Measurements from ENCODE around the gene FOXR1.

FOXR1 gene

GRCh38 chr11:118971646-118972045, at the start of gene FOXR1:
Gene FOXR1 (plus strand): TSS chr11:118971761. CDS start chr11:118971932, 171 bp downstream.
- DNase-seq (ENCODE audit: low read depth in 3 of 3): no peak

GRCh38 chr11:118921929-118922744, 49.4 kb upstream of the FOXR1 start:
- DNase-seq (ENCODE audit: low read depth in 3 of 3): no peak

DNA sequence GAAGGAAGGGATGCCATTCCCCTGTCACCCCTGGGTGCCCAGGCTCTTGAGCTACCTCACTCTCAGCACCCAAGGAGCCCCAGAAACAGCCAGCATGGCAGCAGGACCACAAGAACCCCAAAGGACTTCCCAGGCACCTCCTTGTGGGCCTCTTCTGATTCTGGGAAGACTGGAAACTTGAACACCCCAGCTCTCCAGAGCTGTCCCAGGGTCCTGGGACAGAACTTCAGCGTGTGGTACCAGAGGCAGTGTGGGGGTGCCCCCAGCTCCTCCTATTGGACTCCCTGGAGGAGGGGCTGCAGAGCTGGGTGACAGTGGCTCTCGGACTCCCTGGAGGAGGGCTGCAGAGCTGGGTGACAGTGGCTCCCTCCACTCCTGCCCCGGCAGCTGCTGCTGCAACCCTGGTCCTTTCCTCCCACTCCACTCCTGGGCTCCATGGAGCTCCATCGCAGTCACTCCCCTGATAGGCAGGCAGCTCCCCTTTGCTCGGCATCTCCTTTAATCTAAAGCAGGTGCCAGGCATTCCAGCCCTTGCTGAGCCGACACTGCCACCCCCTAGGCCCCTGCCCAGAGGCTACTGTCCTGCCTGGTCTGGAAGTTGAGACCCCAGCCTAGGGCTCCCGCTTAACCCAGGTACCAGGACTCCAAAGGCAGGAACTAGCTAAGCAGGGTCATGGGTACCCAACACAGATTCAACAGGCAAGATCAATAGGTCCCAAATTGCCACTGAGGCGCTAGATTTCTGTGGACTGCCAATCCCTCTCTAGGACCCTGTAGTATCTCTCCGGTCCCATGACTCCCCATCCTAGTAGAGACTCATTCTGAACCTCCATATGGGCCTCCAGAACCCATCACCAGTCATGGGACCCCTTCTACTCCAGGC, 48.6 kb upstream of the FOXR1 start:
- no peak for DNase-seq (ENCODE audit: low read depth in 3 of 3)

GRCh38 chr11:118923721-118924587, 47.6 kb upstream of the FOXR1 start:
- no peak for DNase-seq (ENCODE audit: low read depth in 3 of 3)

- DNase-seq (ENCODE audit: low read depth in 3 of 3): no peak
Observed at GRCh38 chr11:118924591-118925585, 46.7 kb upstream of the FOXR1 start.

DNA sequence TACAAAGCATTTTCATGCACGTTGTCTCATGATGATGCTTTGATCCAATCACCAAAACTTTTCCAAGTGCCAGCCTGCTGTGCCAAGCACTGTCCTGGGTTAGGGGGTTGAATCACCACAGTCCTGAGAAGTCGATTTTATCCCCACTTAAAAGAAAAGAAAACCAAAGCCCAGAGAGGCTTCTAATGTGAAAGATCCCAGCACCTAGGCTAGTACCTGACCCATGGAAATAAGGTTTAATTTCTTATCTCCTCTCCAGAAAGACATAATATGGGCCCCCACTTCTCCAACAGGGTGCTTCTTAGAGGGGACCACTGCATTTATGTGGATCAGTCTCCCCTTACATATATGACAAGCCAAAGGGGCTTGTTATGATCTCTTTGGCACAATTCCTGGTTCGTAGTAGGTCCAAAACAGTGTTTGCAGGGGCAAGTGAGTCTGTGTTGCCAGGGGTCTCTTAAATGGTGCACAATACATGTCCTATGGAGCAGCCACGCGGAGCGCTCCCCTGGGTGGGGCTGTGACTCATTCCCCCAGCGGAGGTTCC, 43.9 kb upstream of the FOXR1 start:
- no peak for DNase-seq (ENCODE audit: low read depth in 3 of 3)

DNA sequence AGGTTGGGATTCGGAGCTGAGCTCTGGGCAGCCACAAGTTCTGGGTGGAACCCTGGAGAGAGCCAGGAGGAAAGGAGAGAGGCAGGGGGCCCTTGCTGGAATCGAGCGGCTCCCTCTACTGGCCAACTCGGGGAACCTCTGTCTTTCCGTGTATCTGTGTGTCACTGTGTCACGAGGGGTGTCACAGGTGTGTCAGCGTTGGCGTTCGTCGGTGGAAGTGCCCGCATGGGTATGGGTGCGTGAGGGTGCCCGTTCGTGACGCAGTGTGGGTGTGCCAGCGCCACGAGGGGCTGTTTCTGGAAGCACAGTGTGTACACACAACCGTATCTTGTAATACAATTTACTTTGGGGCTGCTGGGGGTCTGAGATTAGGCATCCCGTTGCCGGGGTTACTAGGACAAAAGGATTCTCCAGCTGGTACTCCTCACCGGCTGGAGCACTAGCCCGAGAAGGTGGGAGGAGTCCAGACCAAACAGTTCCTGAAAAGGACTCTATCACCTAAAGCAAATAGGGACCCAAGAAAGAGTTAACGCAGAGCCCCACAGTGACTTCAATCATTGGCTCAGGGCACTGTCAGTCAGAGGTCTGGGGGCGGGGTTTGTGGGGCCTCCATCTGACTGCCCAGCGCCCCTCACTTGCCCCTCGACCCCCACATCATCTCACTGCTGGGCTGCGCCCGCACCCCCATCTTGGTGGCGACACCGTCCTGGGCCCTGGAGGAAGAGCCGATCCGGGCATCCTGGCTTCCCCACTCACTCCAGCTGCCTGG, 43.3 kb upstream of the FOXR1 start:
- DNase-seq (ENCODE audit: low read depth in 3 of 3): peak; percentile 83 to 90 (median 89)

DNA sequence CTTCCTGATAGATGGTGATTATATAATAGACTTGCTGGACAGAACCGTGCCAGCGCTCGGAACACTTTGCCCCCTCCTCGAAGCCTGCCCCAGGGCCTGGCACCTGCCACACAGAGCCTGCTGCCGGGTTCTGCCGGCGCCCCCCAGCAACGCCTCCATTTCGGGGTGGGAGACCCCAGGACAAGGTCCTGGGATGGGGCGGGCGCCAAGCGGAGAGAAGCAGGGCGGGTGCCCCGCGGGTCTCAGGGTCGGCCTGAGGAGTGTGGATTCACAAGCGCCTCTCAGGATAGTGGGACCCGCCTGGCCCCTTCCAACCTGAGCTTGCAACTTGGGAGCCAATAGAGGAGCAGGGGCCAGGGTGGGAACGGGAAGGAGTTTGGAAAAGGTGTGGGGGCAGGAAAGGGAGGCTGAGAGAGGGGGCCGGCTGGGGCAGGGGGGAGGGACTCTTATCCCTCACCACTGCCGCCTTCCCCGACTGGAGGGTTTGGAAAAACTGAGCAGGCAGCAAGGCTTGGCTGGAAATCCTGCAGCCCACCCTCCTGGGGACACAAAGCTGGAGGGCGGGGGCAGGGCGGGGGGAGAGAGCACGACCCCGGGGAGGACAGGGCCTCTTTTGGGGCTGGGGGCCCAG, 42.6 kb upstream of the FOXR1 start:
- DNase-seq (ENCODE audit: low read depth in 3 of 3): no peak

DNA sequence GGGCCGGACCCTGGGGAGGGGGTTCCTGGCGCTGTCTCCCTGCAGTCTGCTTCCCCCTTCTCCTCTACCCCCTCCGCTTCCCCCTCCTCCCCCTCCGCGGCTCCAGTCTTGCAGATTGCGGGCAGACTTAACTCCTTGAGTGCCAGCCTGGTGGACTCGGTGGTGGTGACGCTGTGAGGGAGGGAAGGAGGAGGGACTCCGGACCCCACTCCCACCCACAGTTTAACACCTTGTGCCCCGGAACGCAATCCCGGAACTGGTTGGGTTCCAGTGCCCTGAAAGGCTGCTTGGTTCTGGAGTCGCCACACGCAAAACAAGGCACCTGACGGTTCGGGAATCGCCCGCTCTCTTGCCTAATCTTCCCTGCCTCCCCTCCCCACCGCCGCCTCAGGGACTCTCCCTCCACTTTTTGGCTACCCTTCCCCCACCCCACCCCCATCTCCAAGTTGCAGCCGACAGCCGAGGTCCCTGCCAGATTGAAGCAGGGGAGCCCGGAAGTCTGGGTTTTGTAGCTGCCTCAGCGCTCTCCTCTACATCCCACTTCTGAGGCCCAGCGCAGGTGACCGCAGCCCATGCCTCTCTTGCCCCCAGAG, 42.0 kb upstream of the FOXR1 start:
- DNase-seq (ENCODE audit: low read depth in 3 of 3): peak in 1 of 3 experiments; percentile 74

GRCh38 chr11:118930094-118930712, 41.4 kb upstream of the FOXR1 start:
- DNase-seq (ENCODE audit: low read depth in 3 of 3): peak; percentile 76 to 91 (median 78)

- DNase-seq (ENCODE audit: low read depth in 3 of 3): no peak
Observed at GRCh38 chr11:118931571-118931970, 40.0 kb upstream of the FOXR1 start.

DNA sequence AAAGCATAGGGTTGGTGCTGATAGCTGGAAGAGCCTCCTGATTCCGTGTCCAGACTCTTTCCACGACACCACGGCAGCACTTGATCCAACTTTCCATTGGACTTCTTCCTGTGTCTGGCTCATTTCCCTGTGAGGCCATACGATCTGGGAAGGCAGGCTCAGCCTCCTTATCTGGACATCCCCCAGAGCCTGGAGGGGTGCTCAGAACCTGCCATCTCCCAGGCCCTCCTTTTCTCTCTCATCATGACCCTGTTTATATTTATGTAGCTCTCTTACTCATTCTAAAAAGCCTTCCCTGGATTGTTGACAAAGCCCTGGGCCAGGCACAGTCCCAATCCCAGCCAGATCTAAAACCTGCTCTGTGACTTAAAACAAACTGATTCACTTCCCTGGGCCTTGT, 38.1 kb upstream of the FOXR1 start:
- no peak for DNase-seq (ENCODE audit: low read depth in 3 of 3)

DNA sequence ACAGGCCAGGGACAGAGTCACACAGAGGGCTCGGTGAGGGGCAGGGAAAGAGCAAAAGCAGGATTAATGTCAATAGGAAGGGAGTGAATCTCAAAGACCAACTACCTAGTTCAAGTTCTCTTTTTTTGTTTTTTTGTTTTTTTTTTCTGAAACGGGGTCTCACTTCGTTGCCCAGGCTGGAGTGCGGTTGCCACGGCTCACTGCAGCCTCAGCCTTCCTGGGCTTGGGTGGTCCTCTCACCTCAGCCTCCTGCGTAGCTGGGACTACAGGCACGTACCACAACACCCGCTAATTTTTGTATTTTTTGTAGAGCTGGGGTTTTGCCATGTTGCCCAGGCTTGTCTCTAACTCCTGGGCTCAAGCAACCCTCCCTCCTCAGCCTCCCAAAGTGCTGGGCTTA, 36.2 kb upstream of the FOXR1 start:
- DNase-seq (ENCODE audit: low read depth in 3 of 3): no peak

- DNase-seq (ENCODE audit: low read depth in 3 of 3): no peak
Observed at GRCh38 chr11:118938491-118939403, 32.8 kb upstream of the FOXR1 start.

DNA sequence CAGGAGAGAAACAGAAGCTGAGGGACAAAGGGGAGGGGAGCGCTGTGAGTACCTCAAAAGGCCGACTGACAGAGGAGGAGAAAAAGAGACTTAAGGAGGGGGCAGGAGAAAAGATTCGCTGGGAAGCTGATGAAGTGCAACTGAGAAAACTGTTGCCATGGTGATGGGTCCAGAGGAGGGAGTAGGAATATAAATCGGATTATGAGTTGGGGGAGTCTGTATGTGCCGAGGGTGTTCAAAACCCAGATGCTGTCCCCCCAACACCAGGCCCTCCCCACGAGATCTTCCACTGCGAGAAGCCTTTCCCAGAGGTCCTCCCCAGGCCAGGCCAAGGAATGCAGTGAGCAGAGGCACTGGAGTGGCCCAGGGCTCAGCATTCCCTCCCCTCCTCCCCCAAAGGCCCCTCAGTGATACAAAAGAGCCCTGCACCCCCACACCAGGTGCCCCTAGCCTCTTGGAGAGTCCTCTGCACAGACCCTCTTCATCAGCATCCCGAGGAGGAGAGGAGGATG, 32.1 kb upstream of the FOXR1 start:
- DNase-seq (ENCODE audit: low read depth in 3 of 3): no peak

DNA sequence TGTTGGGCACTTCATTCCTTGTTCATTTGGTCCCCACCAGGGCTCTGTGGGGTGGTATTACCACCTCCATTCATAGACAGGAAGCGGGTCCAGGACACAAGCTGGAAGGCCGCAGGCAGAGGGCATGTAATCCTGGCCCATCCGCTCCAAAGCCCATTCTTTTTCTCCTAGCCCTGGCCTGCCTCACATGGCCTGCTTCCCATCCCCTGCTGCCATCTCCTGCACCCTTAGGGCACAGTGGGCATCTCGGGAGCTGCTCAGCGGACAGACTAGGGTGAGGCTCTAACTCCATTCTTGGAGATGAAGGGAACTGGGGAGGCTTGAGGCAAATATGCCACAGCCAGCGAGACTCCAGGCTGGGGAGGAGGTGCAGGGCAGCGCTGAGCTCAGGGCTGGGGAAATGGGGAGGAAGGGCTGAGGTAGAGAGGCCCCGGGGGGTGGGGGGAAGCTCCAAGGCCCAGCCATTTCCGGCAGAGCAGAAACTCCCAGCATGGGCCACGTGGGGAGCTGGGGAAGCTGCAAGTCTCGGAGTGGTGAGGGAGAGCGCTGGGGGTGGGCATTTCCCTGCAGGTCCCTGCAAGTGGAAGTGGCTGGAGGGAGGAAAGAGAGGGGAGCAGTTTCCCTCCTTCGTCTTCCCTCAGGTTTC, 31.5 kb upstream of the FOXR1 start:
- DNase-seq (ENCODE audit: low read depth in 3 of 3): peak in 2 of 3 experiments; percentile 52 to 69
